ENCODE results near the gene INKA2.

The INKA2 gene

DNA sequence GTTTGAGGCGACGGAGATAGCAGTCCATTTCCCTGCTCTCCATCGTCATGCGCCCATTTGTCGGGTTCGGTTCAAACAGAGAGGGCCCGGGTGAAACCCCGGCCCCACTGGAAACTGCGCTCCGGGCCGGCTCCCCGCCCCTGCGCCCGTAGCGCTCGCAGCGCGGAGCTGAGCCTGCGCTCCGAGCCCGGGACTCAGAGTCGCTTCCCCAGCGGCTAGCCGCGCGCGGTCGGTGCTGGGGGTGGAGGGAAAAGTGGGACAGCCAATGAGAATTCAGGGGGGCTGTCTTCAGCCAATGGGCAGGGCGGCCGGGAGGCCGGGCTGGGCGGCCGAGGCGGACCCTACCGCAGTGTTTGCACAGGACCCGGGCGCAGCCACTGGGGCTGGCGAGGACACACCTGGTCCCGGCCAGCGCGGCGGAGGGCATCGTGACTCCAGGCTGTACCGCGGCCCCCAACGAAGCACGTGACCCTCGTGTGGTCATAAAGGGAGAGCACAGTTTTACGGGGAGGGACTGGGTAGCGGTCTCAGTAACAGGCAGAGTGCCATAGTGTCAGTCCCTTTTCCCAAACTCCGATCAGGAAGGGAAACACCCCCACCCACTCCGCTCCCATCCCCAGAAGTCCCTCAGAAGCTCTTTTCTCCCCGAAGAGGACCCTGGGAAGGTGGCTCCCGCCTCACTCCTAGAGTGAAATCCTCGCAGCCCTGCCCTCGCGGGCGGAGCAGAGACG, at the start of gene INKA2:
TSS of gene INKA2 (minus strand) at position 202 of the 731 bp plus-strand sequence. CDS start at position 49, 153 bp downstream.
- TF ChIP-seq, protein P1, sequence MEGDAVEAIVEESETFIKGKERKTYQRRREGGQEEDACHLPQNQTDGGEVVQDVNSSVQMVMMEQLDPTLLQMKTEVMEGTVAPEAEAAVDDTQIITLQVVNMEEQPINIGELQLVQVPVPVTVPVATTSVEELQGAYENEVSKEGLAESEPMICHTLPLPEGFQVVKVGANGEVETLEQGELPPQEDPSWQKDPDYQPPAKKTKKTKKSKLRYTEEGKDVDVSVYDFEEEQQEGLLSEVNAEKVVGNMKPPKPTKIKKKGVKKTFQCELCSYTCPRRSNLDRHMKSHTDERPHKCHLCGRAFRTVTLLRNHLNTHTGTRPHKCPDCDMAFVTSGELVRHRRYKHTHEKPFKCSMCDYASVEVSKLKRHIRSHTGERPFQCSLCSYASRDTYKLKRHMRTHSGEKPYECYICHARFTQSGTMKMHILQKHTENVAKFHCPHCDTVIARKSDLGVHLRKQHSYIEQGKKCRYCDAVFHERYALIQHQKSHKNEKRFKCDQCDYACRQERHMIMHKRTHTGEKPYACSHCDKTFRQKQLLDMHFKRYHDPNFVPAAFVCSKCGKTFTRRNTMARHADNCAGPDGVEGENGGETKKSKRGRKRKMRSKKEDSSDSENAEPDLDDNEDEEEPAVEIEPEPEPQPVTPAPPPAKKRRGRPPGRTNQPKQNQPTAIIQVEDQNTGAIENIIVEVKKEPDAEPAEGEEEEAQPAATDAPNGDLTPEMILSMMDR (IDR thresholded peaks at IDR 0.05): no peak
- TF ChIP-seq ZFX (IDR thresholded peaks at IDR 0.05; ENCODE audit: borderline replicate concordance): no peak
- H3K27ac ChIP-seq: peak within 1 kb of the TSS; percentile 70

DNA sequence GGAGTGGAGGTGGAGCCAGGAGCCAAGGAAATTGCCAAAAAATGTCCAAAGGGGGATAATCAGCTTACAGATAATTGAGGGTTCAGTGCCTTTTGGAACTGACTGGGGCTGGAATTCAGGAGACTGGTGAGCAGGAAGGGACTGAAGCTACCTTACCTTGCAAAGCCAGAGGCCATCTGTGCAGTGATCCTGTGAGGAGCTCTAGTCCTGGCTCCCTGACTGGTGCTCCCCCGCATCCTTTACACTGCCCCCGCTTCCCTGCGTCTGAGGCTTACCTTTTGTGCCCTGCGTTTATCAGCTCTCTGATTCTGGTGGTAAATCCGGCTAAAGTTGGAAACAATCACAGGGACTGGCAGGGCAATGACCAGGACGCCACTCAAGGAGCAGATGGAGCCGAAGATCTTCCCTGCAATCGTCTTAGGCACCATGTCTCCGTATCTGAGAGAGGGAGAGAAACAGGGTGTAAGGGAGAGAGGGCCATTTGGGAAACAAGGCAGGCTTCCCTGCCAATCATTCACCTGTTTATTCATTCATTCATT, 47.5 kb upstream of the INKA2 start:
- TF ChIP-seq, protein P1 (IDR thresholded peaks at IDR 0.05): no peak
- no peak for TF ChIP-seq ZFX (IDR thresholded peaks at IDR 0.05; ENCODE audit: borderline replicate concordance)
- no peak overlapping the region for H3K27ac ChIP-seq

DNA sequence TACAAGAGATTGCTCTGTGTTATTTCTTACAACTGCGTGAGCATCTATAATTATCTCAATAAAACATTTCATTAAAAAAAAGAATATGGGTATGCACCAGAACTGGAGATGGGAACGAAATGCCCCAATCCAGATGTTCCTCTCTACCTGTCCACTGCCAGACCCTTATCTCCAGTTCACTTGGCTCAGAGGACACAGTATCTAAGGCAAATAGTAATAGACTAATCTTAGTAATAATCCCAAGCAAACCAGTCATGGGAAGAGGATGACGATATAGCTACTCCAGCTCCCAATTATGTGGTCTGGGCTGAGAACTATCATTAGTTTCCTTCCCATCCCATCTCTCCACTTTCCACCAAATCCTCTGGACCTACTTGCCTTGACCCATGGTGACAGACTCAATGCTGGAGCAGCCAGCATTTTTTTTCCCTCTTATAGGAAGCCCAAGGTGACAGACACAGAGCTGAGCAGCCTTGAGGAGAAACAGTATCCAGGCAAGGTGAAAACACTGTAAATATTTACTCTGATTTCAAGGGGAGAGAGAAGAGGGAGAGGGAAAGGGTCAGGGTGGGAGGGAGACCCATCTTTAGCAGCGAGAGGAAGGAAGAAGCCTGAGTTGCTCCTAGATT, 45.2 kb upstream of the INKA2 start:
- TF ChIP-seq ZFX (IDR thresholded peaks at IDR 0.05; ENCODE audit: borderline replicate concordance): no peak
- TF ChIP-seq, protein P1 (IDR thresholded peaks at IDR 0.05): no peak
- no peak overlapping the region for H3K27ac ChIP-seq

DNA sequence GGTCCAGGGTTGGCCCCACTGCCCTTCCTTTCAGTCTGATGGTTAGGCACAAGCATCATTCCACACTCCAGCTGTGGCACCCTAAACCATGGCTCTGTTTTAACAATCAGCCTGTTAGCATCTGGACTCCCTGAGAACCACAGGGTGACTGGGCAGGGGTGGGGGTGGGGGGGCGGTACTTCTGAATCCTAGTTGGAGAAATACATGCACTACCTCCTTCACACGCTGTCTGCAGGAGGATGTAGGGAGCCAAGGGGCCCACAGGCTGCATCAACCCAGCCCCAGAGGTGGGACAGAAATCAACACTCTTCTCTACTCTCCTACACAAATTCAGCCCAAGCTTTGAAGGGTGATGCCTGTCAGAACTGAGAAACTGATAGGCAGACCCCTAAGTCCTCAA, 40.4 kb upstream of the INKA2 start:
- no peak for TF ChIP-seq ZFX (IDR thresholded peaks at IDR 0.05; ENCODE audit: borderline replicate concordance)
- TF ChIP-seq, protein P1 (IDR thresholded peaks at IDR 0.05): no peak
- no peak overlapping the region for H3K27ac ChIP-seq

DNA sequence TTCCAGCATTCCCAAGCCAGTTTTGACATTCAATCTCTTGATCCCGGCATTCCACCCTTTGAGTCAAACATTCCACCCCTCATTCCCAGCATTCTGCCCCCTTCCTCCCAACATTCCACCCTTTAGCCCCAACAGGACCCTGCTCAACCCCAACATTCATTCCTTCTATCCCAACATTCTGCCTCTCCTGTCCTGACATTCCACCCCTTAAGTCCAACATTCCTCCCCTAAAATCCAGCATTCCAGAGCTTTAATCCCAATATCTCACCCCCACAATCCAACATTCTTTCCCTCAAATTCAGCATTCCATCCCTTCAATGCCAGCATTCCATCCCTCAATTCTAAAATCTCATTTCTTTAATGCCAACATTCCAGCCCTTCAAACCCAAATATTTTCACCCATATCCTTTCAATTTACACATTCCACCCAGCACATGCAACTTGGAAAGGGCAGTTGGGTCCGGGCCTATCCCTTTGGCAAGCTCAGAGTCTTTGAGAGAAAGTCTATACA, 39.4 kb upstream of the INKA2 start:
- no peak overlapping the region for H3K27ac ChIP-seq
- TF ChIP-seq ZFX (IDR thresholded peaks at IDR 0.05; ENCODE audit: borderline replicate concordance): no peak
- TF ChIP-seq, protein P1 (IDR thresholded peaks at IDR 0.05): no peak

DNA sequence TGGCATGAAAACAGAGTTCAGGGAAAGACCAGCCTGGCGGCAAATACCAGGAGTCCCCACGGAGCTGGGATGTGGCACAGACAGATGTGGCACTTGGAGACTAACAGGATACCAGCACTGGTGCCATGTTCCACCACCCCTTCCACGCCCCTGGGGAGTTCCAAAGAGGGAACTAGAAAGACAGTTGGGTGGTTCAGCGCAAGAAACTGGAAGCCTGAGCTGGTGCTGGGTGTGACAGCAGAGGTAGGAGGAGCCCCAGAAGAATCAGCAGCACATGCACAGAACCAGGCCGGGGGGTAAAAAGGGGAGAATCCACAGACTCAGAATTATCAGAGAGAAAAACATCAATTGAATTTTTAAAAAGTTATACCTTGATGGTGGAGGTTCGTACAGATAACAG, 38.9 kb upstream of the INKA2 start:
- no peak overlapping the region for H3K27ac ChIP-seq
- TF ChIP-seq, protein P1 (IDR thresholded peaks at IDR 0.05): no peak

DNA sequence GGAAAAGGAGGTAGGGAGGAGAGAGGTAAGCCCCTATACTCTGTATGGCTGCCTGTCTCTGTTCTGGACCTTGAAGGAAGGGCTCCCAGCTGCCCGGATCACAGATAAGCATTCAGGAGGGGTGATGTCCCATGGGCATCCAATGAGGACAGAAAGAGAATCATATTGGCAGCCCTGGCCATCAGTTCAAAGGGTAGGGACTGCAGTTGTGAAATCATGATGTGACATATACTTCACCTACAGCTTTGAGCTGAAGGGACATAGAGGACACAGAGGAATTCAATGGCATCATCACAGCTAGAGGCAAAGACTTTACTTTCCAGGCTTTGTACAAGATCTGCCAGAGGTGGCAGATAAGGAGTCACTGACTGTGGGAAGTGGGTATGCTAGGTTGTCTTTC, 38.1 kb upstream of the INKA2 start:
- TF ChIP-seq, protein P1 (IDR thresholded peaks at IDR 0.05): no peak
- TF ChIP-seq ZFX (IDR thresholded peaks at IDR 0.05; ENCODE audit: borderline replicate concordance): no peak
- H3K27ac ChIP-seq: no peak overlapping the region
